ENCODE measurements around the gene CDH12.
"Not testable (repeated sequence)": the region's sequence is repeated elsewhere in the genome, so short reads cannot be mapped to it uniquely, and the experiment has no call there.

The CDH12 gene

GRCh38 chr5:22051881-22052280 lies 801.3 kb downstream of the CDH12 start:
- no peak for DNase-seq (ENCODE audit: low read depth in 2 of 3, low spot score in 1 of 3)

GRCh38 chr5:22050931-22051330 lies 802.2 kb downstream of the CDH12 start:
- DNase-seq (ENCODE audit: low read depth in 2 of 3, low spot score in 1 of 3): no peak

DNA sequence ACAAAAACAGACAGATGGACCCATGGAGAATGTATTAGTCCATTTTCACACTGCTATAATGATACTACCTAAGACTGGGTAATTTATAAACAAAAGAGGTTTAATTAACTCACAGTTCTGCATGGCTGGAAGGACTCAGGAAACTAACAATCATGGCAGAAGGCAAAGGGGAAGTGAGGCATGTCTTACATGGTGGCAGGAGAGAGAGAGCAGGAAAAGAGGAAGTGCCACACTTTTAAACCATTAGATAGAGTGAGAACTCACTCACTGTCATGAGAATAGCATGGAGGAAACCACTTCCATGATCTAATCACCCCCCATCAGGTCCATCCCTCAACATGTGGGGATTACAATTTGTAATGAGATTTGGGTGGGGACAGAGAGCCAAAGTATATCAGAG lies 808.9 kb downstream of the CDH12 start:
- no peak for DNase-seq (ENCODE audit: low read depth in 2 of 3, low spot score in 1 of 3)

GRCh38 chr5:22036061-22036460 lies 817.1 kb downstream of the CDH12 start:
- DNase-seq (ENCODE audit: low read depth in 2 of 3, low spot score in 1 of 3): no peak

DNA sequence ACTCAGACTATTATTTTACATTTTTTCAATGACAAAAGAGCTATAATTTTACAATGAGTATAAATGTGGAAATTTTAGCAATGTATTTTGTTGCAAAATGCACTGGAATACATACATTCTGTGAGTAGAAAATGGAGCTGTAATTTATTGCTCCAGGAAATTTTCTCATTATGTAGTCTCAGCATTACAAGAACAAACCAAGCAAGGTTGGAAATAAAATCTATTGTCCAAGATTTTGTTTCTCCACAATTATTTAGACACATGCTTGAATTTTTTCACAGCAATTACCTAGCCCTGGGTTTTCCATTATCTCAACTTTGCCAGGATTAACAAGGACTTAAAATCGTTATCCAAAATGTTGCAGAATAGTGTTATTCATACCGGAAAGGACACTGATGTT lies 820.1 kb downstream of the CDH12 start:
- DNase-seq (ENCODE audit: low read depth in 2 of 3, low spot score in 1 of 3): no peak

DNA sequence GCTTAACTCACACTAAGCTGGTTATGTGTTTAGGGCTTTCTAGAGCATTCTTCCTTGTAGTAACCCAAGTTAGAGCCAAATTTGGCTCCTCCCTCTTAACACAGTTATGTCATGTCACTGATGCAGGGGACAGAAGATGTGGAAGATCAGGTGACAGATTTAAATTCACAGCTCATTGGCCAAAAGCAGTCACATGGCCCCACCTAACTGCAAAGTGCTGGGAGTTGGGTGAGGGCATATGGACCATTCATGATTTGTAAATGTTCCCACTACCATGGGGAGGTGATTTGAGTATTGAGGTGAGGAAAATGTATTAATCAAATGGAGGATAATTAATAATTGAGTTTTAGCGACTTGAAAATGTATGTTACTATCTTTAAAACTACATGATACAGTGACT lies 829.4 kb downstream of the CDH12 start:
- DNase-seq (ENCODE audit: low read depth in 2 of 3, low spot score in 1 of 3): no peak

GRCh38 chr5:22012893-22013292 lies 840.3 kb downstream of the CDH12 start:
- DNase-seq (ENCODE audit: low read depth in 2 of 3, low spot score in 1 of 3): not testable (repeated sequence)

- not testable (repeated sequence) for DNase-seq (ENCODE audit: low read depth in 2 of 3, low spot score in 1 of 3)
Observed at GRCh38 chr5:22010808-22011207, 842.3 kb downstream of the CDH12 start.

DNA sequence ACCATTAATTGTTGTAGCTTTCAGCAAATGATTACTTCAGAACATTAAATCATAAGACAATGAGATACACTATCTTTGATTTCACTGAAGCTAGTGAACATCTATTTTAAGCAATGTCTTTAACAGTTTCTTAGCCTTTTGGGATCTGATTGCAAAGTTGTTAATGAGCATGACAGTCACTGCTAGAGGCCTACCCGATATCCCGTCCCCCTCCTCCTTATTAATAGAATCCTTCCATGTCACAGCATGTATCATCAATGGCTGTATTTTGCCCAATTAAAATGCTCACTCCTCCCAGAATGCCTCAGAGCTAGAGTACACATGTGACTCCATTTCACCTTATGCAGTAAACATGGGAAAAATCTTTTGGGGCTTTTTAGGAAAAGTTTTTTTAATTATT lies 852.0 kb downstream of the CDH12 start:
- DNase-seq (ENCODE audit: low read depth in 2 of 3, low spot score in 1 of 3): not testable (repeated sequence)

- DNase-seq (ENCODE audit: low read depth in 2 of 3, low spot score in 1 of 3): not testable (repeated sequence)
Observed at GRCh38 chr5:21985799-21986198, 867.3 kb downstream of the CDH12 start.

- DNase-seq (ENCODE audit: low read depth in 2 of 3, low spot score in 1 of 3): not testable (repeated sequence)
Observed at GRCh38 chr5:21951571-21951970, 901.6 kb downstream of the CDH12 start.

- no peak for DNase-seq (ENCODE audit: low read depth in 2 of 3, low spot score in 1 of 3)
Observed at GRCh38 chr5:21931116-21931515, 922.0 kb downstream of the CDH12 start.

GRCh38 chr5:21919414-21920022 lies 933.6 kb downstream of the CDH12 start:
- DNase-seq (ENCODE audit: low read depth in 2 of 3, low spot score in 1 of 3): peak in 1 of 3 donors; percentile 1

DNA sequence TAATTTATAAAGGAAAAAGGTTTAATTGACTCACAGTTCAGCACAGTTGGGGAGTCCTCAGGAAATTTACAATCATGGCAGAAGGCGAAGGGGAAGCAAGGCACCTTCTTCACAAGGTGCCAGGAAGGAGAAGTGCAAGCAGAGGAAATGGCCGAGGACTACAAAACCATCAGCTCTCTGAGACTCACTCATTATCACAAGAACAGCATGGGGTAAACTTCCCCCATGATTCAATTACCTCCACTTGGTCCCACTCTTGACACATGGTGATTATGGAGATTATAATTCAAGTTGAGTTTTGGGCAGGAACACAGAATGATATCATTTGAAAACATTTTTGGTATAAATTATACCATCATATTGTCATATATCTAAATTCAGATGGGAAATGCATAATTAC lies 934.7 kb downstream of the CDH12 start:
- no peak for DNase-seq (ENCODE audit: low read depth in 2 of 3, low spot score in 1 of 3)

- DNase-seq (ENCODE audit: low read depth in 2 of 3, low spot score in 1 of 3): no peak
Observed at GRCh38 chr5:21910731-21911130, 942.4 kb downstream of the CDH12 start.

DNA sequence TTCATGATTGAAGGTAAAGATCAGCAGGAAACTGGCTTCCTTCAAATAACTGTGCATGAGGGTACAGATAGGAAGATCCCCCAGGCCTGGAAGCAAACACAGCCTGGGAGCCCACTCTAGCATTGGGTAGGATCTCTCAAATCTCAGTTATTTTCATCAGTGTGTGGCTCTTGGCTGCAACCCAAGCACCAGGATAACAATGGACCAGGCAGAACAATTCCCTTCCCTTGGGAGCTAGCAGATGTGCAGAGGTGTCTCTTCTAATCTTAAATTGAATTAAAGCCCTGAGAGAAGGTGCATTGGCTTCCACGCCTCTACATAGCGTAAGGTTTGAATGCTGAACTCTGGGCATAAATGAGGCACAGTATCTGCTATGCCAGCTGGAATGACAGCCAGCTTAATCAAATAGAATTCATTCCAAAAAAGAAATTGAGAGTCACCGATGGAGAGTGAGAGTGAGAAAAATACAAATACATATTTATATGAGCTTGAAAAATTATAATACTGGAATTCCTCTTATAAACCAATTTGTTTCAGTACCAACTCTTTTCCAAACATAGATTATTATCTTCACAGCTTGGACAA lies 957.3 kb downstream of the CDH12 start:
- DNase-seq (ENCODE audit: low read depth in 2 of 3, low spot score in 1 of 3): no peak

DNA sequence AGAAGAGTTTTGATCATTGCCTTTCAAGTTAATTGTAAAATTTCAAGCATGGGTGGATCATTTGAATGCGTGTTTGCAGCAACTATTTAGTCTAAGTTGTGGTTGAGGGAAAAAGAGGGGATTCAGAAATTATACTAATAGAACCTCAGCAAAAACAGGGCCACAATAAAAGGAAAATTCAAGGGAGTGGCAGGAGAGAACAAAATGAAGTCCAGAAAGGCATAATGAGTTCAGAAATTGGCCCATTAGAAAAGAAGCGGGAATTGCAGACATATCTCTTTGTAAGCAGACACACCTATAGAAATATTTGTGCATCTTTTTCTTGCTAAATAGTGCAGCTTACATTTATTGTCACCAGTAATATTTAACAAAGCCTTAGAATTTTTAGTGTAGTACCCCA lies 960.0 kb downstream of the CDH12 start:
- DNase-seq (ENCODE audit: low read depth in 2 of 3, low spot score in 1 of 3): no peak

DNA sequence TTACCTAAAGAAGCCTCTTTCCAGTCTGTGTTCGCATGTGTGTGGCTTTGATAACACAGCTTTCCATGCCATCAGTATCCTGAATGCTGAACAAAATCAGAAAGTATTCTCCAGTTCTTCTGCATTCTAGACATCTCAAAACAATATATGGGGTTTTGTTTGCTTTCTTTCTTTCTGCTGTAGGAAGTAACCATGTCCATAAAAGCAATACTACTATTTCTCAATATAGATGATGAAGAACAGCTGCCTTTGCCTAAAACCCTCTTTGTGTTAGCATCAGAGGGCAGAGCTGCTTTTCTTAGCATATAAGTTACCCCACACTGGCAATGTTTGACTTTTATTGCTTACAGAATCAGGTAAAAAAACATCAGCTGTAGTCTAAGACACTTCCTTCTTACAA lies 963.6 kb downstream of the CDH12 start:
- no peak for DNase-seq (ENCODE audit: low read depth in 2 of 3, low spot score in 1 of 3)

DNA sequence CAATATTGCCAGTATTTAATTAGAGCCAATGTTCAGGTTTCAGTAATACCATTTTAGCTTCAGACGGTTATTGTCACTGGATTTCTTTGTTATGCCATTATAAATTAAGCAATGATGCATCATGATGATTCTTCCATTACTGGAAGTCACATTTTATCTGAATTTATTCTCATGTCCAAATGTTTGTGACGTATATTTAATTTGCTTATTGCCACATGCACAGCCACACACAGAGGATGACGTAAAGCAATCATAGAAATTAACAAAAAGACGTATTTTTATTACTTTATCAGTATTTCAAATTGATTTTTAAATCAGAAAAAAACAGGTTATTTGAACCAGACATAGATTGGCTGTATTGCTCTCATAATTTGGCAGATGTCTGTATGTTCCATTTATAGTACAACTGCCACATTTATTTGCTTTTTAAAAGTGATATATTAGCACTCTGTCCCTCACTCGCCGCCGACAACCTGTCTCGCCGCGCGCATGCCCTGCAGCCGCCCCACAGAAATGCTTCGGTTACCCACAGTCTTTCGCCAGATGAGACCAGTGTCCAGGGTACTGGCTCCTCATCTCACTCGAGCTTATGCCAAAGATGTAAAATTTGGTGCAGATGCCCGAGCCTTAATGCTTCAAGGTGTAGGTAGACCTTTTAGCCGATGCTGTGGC lies 970.9 kb downstream of the CDH12 start:
- no peak for DNase-seq (ENCODE audit: low read depth in 2 of 3, low spot score in 1 of 3)

GRCh38 chr5:21880164-21880563 lies 973.0 kb downstream of the CDH12 start:
- no peak for DNase-seq (ENCODE audit: low read depth in 2 of 3, low spot score in 1 of 3)

- no peak for DNase-seq (ENCODE audit: low read depth in 2 of 3, low spot score in 1 of 3)
Observed at GRCh38 chr5:21862986-21863385, 990.2 kb downstream of the CDH12 start.

DNA sequence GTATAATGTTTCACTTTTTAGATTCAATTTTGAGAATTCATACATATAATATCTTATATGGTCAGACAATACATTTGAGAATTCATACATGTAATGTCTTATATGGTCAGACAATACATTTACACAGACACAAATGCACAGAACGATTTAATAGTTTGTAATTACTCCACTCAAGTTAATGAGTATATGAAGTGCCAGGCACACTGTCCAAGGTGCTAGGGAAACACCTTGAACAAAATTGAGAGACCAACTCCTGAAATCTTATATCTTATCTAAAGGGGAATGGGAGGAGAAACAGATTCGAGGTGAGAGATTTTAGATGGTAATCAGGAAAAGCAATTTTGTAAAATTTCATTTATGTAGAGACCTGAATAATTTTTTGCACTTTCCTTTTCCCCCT lies 994.7 kb downstream of the CDH12 start:
- no peak for DNase-seq (ENCODE audit: low read depth in 2 of 3, low spot score in 1 of 3)

- DNase-seq (ENCODE audit: low read depth in 2 of 3, low spot score in 1 of 3): no peak
Observed at GRCh38 chr5:21856987-21857386, 996.2 kb downstream of the CDH12 start.

Data from stimulated activated CD4-positive, alpha-beta T cell treated with anti-CD3 and anti-CD28 coated beads, Interleukin-12 subunit alpha, Interleukin-12 subunit beta, amount 100 ng/mL, for 48 hours (primary cell).